Measurements from ENCODE around the gene FCHO2.
"Not testable (repeated sequence)": the region's sequence is repeated elsewhere in the genome, so short reads cannot be mapped to it uniquely, and the experiment has no call there.

Gene FCHO2

GRCh38 chr5:72955768-72956323, at the start of gene FCHO2:
Gene FCHO2 (plus strand): TSS chr5:72956041. CDS start chr5:72956097, 56 bp downstream.
- DNase-seq = peak; percentile 67

- DNase-seq = no peak
These were observed 49.0 kb upstream of the FCHO2 start for GRCh38 chr5:72906806-72907205.

GRCh38 chr5:72908664-72909063, 47.2 kb upstream of the FCHO2 start:
- DNase-seq = no peak

- DNase-seq = no peak
These were observed 38.5 kb upstream of the FCHO2 start for GRCh38 chr5:72917371-72917776.

- DNase-seq = no peak
These were observed 34.9 kb upstream of the FCHO2 start for GRCh38 chr5:72920690-72921502.

- DNase-seq = no peak
These were observed 34.0 kb upstream of the FCHO2 start for GRCh38 chr5:72921886-72922285.

GRCh38 chr5:72922422-72922821, 33.4 kb upstream of the FCHO2 start:
- DNase-seq = no peak

- DNase-seq = no peak
These were observed 30.4 kb upstream of the FCHO2 start for GRCh38 chr5:72925336-72926010.

- not testable (repeated sequence) for DNase-seq
These were observed 23.2 kb upstream of the FCHO2 start for GRCh38 chr5:72932686-72933085.

- not testable (repeated sequence) for DNase-seq
These were observed 20.7 kb upstream of the FCHO2 start for GRCh38 chr5:72934953-72935725.

- DNase-seq = no peak
These were observed 18.9 kb upstream of the FCHO2 start for GRCh38 chr5:72936893-72937292.

GRCh38 chr5:72937517-72938061, 18.3 kb upstream of the FCHO2 start:
- DNase-seq = no peak

- no peak for DNase-seq
These were observed 17.6 kb upstream of the FCHO2 start for GRCh38 chr5:72938206-72938605.

- no peak for DNase-seq
These were observed 15.8 kb upstream of the FCHO2 start for GRCh38 chr5:72940082-72940481.

- no peak for DNase-seq
These were observed 12.5 kb upstream of the FCHO2 start for GRCh38 chr5:72943307-72943706.

GRCh38 chr5:72947498-72947897, 8.3 kb upstream of the FCHO2 start:
- DNase-seq = no peak

GRCh38 chr5:72949481-72949880, 6.4 kb upstream of the FCHO2 start:
- DNase-seq = no peak

GRCh38 chr5:72951671-72952468, 4.0 kb upstream of the FCHO2 start:
- DNase-seq = no peak

GRCh38 chr5:72954389-72954788, 1.5 kb upstream of the FCHO2 start:
- no peak for DNase-seq

GRCh38 chr5:72955143-72955767, 586 bp upstream of the FCHO2 start:
- DNase-seq = no peak

GRCh38 chr5:72956324-72957140, 691 bp downstream of the FCHO2 start:
- no peak for DNase-seq
